Spleen (tissue), 7 donors: Measurements from ENCODE around the gene ERG.

ENCODE experiments used
- CTCF ChIP-seq, 11 experiments: fragments of 200-600 bp in 7 of 11; fragments of 450-650 bp in 4 of 11; sonication (generic) in 4 of 11; IDR thresholded peaks in 8 of 11; conservative IDR thresholded peaks in 3 of 11; 1 replicate in 7 of 11; 2 replicates in 4 of 11; pipeline versions ENCODE4 v1.4.0 to v1.8.0; 2016 to 2021; ENCODE audit warnings: antibody characterized with exemption in 11 of 11, inconsistent platforms in 4 of 11, mild to moderate bottlenecking in 1 of 11
- POLR2A ChIP-seq, 3 donors: fragments of 450-650 bp; IDR thresholded peaks; one replicate each; pipeline ENCODE4 v1.5.1; 2017; ENCODE audit warnings: antibody characterized with exemption in 3 of 3, mild to moderate bottlenecking in 1 of 3
- donor health status: DM: no; HTN: no; CAD: no; lungs with moderate emphysema.
- donor health status: DM: no; HTN: no; CAD: no.
- donor health status: DM: no; HTN: no; CAD: no.

- TF ChIP-seq CTCF (IDR thresholded peaks at IDR 0.05 in 8 of 11, conservative IDR thresholded peaks at IDR 0.05 in 3 of 11) (no peak), POLR2A (IDR thresholded peaks at IDR 0.05) (no peak)
Measured at GRCh38 chr21:38429011-38429410, 69.3 kb downstream of the ERG start.
